PC-3 (cell line): ENCODE measurements around the gene IL23R. TPM values are rescaled to one million over a fixed set of nuclear protein-coding genes. Genes with fewer than 3 reads are reported as not detected.
"Not testable (repeated sequence)": the region's sequence is repeated elsewhere in the genome, so short reads cannot be mapped to it uniquely, and the experiment has no call there.

Experiments used
- ATAC-seq: fragments of 200-7000 bp; cut with Tn5 transposase; 2 replicates; pipeline ENCODE4 v1.9.1; 2020; ENCODE audit warnings: mild to moderate bottlenecking, moderate library complexity
- BruUV-seq: library from RNA; stranded (reverse); fragments of 400-500 nt; replicated peaks from 2 replicates; lab custom pipeline; 2021; lab: Mats Ljungman, UMichigan
- CTCF ChIA-PET: fragments of 300-600 bp; sonication (Branson Sonifier 250); formaldehyde crosslinking; loops from one replicate; lab custom pipeline; 2022; ENCODE audit warnings: antibody characterized with exemption; lab: Charles Lee
- POLR2A ChIA-PET: fragments of 300-600 bp; sonication (Branson Sonifier 250); formaldehyde crosslinking; loops from one replicate; lab custom pipeline; 2022; ENCODE audit warnings: antibody characterized with exemption; ENCODE audit not compliant: unreplicated experiment; lab: Charles Lee
- DNase-seq: peaks from one replicate; pipeline ENCODE4 v3.0.0-alpha.2; 2015
- H2AFZ ChIP-seq: fragments of 300-600 bp; sonication (generic); 2 replicates; pipeline ENCODE4 v1.6.0; 2016; ENCODE audit warnings: antibody characterized with exemption, low read length
- H3F3A ChIP-seq: fragments of 300-600 bp; sonication (generic); one replicate; pipeline ENCODE4 v1.6.0; 2017; ENCODE audit warnings: antibody characterized with exemption, low read length, control low read depth, mild to moderate bottlenecking; ENCODE audit not compliant: unreplicated experiment
- H3K27ac ChIP-seq: fragments of 300-600 bp; sonication (generic); 2 replicates; pipeline ENCODE4 v1.5.1; 2016; ENCODE audit warnings: mild to moderate bottlenecking, low read length
- H3K27me3 ChIP-seq: fragments of 300-600 bp; sonication (generic); 2 replicates; pipeline ENCODE4 v1.6.1; 2016; ENCODE audit warnings: low read length, mixed read lengths
- H3K36me3 ChIP-seq: fragments of 300-600 bp; sonication (generic); 2 replicates; pipeline ENCODE4 v1.6.1; 2016; ENCODE audit warnings: low read depth, mixed run types, low read length, mixed read lengths
- H3K4me1 ChIP-seq: fragments of 300-600 bp; sonication (generic); 2 replicates; pipeline ENCODE4 v1.5.1; 2016; ENCODE audit warnings: low read length; ENCODE audit not compliant: insufficient read depth
- H3K4me2 ChIP-seq: fragments of 300-600 bp; sonication (generic); 2 replicates; pipeline ENCODE4 v1.6.0; 2016; ENCODE audit warnings: low read length
- H3K4me3 ChIP-seq: fragments of 300-600 bp; sonication (generic); 2 replicates; pipeline ENCODE4 v1.5.1; 2016; ENCODE audit warnings: mild to moderate bottlenecking, low read length, mixed read lengths
- H3K79me2 ChIP-seq: fragments of 300-600 bp; sonication (generic); 2 replicates; pipeline ENCODE4 v1.6.1; 2017; ENCODE audit warnings: low read length, mixed read lengths
- H3K9ac ChIP-seq: fragments of 300-600 bp; sonication (generic); 2 replicates; pipeline ENCODE4 v1.6.0; 2016; ENCODE audit warnings: mild to moderate bottlenecking, low read length
- H3K9me2 ChIP-seq: fragments of 300-600 bp; sonication (generic); replicated peaks from 2 replicates; pipeline ENCODE4 v1.6.1; 2016; ENCODE audit warnings: mixed run types, low read length, mixed read lengths
- H3K9me3 ChIP-seq: fragments of 300-600 bp; sonication (generic); 2 replicates; pipeline ENCODE4 v1.6.1; 2016; ENCODE audit warnings: low read length, mixed read lengths
- H4K20me1 ChIP-seq: fragments of 300-600 bp; sonication (generic); 2 replicates; pipeline ENCODE4 v1.6.1; 2016; ENCODE audit warnings: low read length, mixed read lengths
- EZH2 ChIP-seq: fragments of 300-600 bp; sonication (generic); IDR thresholded peaks from one replicate; pipeline ENCODE4 v1.6.1; 2017; ENCODE audit warnings: antibody characterized with exemption, mild to moderate bottlenecking, low read length; ENCODE audit not compliant: unreplicated experiment
- EZH2phosphoT487 ChIP-seq: fragments of 300-600 bp; sonication (generic); IDR thresholded peaks from 2 replicates; pipeline ENCODE4 v1.6.1; 2018; ENCODE audit warnings: mild to moderate bottlenecking, antibody characterized with exemption, low read length, borderline replicate concordance
- intact Hi-C: fragments of 100-400 bp; cut with micrococcal nuclease; formaldehyde crosslinking; loops from 2 replicates; pipeline ENCODE4 v1.9.0; 2023
- total RNA-seq: library from RNA; depleted of rRNA; stranded (reverse); fragments of >200 nt; gene quantifications from 2 replicates; pipeline ENCODE4 v1.2.3, GENCODE V29; 2014
- TF ChIP-seq, protein P1 (sequence below): fragments of 300-600 bp; sonication (generic); conservative IDR thresholded peaks from 2 replicates; pipeline ENCODE4 v1.5.1; 2017; ENCODE audit warnings: antibody characterized with exemption, low read depth, mild to moderate bottlenecking, low read length

Gene IL23R
- total RNA-seq, 1 experiment from 2014 or later: not detected

DNA sequence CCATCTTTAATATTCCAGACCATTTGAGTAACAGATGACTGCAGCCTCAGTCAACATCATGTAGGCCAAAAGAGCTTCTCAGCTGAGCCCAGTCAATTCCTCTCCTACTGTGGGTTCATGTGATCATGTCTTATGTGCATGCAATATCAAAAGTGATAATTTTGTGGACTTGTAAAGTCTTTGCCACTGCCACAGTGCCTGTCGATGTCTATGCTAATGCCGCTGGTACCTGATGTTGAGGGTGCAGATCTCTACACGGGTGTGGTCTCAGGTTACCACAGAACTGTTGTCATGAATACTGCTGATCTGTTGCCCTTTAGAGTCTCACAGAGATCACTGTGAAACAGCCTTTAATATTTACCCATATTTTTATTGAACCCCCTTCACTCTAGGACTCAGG is 20.2 kb upstream of the IL23R start:
- no peaks in the 10 kb centered on the region for H3K9me3 ChIP-seq
- no TSS peak for BruUV-seq
- intact Hi-C loops: loop anchor here (10.0 kb wide), 1 partner anchor 189 kb away; no protein-coding TSS in a partner anchor
- CTCF ChIA-PET: interaction anchor here (0.6 to 1.3 kb wide), 2 partner anchors 65 to 66 kb away, joined by 3 to 4 read pairs; no protein-coding TSS in a partner anchor
- H3K27me3 ChIP-seq: no peaks in the 10 kb centered on the region
- no peaks in the 10 kb centered on the region for H4K20me1 ChIP-seq
- H3K9me2 ChIP-seq: no peaks in the 10 kb centered on the region
- H3K27ac ChIP-seq: no peak overlapping the region
- H2AFZ ChIP-seq: no peak overlapping the region
- H3K4me3 ChIP-seq: no peak overlapping the region
- H3K9ac ChIP-seq: no peak overlapping the region
- peaks cover 6% of the 10 kb centered on the region for H3K4me1 ChIP-seq
- no peak for DNase-seq
- no peaks in the 10 kb centered on the region for H3K79me2 ChIP-seq
- no peak overlapping the region for H3K4me2 ChIP-seq
- H3F3A ChIP-seq: no peaks in the 10 kb centered on the region
- H3K36me3 ChIP-seq: no peaks in the 10 kb centered on the region
- no peak for TF ChIP-seq EZH2
- no peak for TF ChIP-seq EZH2phosphoT487
- TF ChIP-seq, protein P1, sequence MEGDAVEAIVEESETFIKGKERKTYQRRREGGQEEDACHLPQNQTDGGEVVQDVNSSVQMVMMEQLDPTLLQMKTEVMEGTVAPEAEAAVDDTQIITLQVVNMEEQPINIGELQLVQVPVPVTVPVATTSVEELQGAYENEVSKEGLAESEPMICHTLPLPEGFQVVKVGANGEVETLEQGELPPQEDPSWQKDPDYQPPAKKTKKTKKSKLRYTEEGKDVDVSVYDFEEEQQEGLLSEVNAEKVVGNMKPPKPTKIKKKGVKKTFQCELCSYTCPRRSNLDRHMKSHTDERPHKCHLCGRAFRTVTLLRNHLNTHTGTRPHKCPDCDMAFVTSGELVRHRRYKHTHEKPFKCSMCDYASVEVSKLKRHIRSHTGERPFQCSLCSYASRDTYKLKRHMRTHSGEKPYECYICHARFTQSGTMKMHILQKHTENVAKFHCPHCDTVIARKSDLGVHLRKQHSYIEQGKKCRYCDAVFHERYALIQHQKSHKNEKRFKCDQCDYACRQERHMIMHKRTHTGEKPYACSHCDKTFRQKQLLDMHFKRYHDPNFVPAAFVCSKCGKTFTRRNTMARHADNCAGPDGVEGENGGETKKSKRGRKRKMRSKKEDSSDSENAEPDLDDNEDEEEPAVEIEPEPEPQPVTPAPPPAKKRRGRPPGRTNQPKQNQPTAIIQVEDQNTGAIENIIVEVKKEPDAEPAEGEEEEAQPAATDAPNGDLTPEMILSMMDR: no peak
- POLR2A ChIA-PET: no interaction called here
- ATAC-seq: no peak

GRCh38 chr1:67146539-67146938 is 19.7 kb upstream of the IL23R start:
- TF ChIP-seq, protein P1: no peak
- TF ChIP-seq EZH2phosphoT487: no peak
- TF ChIP-seq EZH2: no peak
- Histone ChIP-seq H3K4me2 (no peak overlapping the region), H2AFZ (no peak overlapping the region), H3K36me3 (no peaks in the 10 kb centered on the region), H4K20me1 (no peaks in the 10 kb centered on the region), H3K4me1 (peaks cover 6% of the 10 kb centered on the region), H3K79me2 (no peaks in the 10 kb centered on the region), H3K4me3 (no peak overlapping the region), H3F3A (no peaks in the 10 kb centered on the region), H3K9ac (no peak overlapping the region), H3K27ac (no peak overlapping the region), H3K9me3 (no peaks in the 10 kb centered on the region), H3K9me2 (no peaks in the 10 kb centered on the region), H3K27me3 (no peaks in the 10 kb centered on the region)
- intact Hi-C loops: loop anchor here (10.0 kb wide), 1 partner anchor 188 kb away; no protein-coding TSS in a partner anchor
- ChIA-PET POLR2A (no interaction called here), CTCF (interaction anchor here (1.3 kb wide), 1 partner anchor 65 kb away, joined by 4 read pairs; no protein-coding TSS in a partner anchor)
- DNase-seq (no peak), ATAC-seq (no peak)
- BruUV-seq: no TSS peak

DNA sequence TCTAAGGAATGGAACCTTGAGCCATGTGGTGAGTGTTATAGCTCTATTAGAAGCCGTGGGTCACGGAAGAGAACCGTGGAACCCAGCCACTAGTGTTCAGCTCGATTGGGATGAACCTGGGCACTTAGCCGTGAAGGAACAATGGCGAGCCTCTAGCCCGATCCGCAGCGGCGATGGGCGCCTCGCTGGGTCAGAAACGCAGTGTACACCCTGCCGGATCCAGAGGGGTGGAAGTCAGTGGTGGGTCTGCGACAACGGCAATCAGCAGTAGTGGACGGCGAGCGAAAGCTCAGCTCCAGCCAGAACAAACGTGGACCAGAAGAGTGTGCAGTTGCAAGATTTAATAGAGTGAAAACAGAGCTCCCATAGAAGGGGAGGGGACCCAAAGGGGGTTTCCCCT is 18.3 kb upstream of the IL23R start:
- H3K36me3 ChIP-seq, H3K9me2 ChIP-seq, H3K4me1 ChIP-seq, DNase-seq, H3K27me3 ChIP-seq, H4K20me1 ChIP-seq, H3K9ac ChIP-seq, BruUV-seq, H3K4me2 ChIP-seq, H3K9me3 ChIP-seq, H3F3A ChIP-seq, H3K79me2 ChIP-seq, ATAC-seq, H2AFZ ChIP-seq, H3K4me3 ChIP-seq, H3K27ac ChIP-seq: not testable (repeated sequence)
- intact Hi-C loops: loop anchor here (2.0 to 10.0 kb wide), 2 partner anchors 187 to 383 kb away; no protein-coding TSS in a partner anchor
- ChIA-PET CTCF (interaction anchor here (0.5 kb wide), 1 partner anchor 174 kb away, joined by 5 read pairs; no protein-coding TSS in a partner anchor), POLR2A (interaction anchor here (0.5 kb wide), 1 partner anchor 96 kb away, joined by 4 read pairs; no protein-coding TSS in a partner anchor)
